Right renal pelvis (tissue), 4 donors: ENCODE measurements around the gene RTL1. TPM values are rescaled to one million over a fixed set of nuclear protein-coding genes. Genes with fewer than 3 reads are reported as not detected.

Source experiments
- DNase-seq, 4 donors: peaks; one replicate each; pipeline ENCODE4 v3.0.0-alpha.2; 2013; ENCODE audit warnings: low read depth in 4 of 4, low spot score in 3 of 4, missing footprints in 1 of 4
- polyA plus RNA-seq, 4 donors: library from polyadenylated mRNA; unstranded; fragments of 120-200 nt; gene quantifications; one replicate each; pipeline ENCODE4 v1.2.1, GENCODE V29; 2013; ENCODE audit not compliant: insufficient read length in 4 of 4

Gene RTL1
- polyA plus RNA-seq, 4 donors, result 0.06 to 0.08 TPM; not detected in 2

DNA sequence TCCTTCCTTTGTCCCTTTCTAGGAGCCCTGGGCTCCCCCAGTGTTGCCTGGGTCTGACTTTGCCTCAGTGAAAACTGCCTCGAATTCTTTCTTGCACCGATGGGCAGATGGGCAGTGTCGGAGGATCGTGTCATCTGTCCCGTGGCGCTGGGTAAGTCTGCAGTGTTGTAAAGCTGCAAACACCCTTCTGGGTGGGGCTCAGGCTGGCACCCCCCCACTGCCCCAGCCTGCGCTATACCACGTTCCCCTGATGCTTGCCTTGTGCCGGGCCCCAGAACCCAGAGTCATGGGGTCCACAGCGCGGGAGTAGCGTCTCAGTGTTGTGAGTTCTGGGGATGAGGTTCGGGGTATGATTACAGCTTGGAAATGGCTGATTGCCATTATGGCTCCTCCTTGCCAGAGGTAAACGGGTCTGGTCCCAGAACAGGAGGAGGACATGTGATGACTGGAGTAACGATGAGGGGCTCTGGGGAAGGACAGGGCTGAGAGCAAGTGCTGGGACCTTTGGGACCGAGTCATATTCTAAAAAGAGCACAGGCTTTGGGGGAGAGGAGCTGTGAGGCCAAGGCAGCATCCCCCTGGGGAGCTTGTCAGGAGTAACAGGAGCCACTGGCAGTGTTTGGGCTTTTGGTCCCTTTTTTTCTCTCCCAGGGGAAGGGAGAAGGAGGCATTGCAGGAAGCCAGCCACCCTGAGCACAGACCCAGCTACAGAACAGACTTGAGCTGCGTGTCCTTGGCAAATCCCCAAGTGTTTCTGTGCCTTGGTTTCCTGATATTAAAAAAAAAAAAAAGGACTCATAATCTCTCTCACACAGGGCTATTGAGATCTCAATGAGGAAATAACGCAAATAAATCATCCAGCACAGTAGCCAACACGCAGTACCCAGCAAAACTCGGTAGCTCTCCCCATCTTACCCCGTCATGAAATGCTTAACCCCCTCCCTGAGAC is 4.3 kb downstream of the RTL1 start:
- no peak for DNase-seq

DNA sequence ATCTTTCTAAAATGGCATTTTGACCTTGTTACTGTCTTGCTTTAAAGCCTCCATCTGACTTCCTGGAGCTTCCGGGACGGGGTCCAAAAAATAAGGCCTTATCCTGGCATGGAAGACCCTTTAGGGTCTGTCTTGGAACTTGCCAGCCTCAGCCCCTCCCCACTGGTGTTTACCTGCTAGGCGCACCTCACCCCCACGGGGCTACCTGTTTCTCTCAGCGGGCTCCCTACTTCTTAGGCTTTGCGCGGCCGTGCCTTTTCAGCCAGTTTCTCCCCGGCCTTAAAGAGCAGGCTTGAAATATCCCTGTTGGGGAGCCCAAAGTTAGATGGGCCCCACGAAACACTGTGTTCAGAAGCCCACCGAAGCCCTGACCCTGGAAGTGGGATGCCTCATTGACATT is 5.1 kb downstream of the RTL1 start:
- no peak for DNase-seq

DNA sequence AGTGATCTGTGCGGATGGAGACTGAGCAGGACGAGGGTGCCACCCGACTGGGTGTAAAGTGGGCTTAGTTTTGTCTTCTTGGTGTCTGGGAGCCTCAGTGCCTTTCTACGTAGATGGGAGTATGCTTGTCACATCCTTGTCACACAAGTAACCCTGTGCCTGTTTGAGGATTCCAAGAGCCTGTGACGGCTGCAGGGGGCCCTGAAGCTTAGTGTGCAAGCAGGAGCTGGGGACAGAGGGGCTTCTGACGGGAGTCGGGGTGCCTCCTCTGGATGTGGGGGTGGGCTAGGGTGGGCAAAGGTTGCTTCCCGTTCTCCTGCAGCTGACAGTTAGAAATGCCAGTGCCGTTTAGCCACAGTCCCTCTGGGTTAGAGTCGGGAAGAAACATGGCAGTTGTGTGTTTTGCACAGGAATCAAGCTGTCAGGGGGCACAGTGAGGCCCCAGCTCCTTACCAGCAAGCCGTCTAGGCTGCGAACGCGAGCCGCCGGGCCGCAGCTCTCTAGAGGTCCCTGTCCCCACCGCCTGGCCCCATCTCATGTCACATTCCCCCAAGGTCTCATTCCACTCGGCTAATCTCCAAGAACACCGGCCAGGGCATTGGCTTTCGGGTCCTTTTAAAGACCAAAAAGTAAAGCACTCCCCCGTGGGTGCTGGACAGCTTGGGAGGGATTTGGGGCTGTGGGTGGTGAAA is 7.0 kb downstream of the RTL1 start:
- no peak for DNase-seq

DNA sequence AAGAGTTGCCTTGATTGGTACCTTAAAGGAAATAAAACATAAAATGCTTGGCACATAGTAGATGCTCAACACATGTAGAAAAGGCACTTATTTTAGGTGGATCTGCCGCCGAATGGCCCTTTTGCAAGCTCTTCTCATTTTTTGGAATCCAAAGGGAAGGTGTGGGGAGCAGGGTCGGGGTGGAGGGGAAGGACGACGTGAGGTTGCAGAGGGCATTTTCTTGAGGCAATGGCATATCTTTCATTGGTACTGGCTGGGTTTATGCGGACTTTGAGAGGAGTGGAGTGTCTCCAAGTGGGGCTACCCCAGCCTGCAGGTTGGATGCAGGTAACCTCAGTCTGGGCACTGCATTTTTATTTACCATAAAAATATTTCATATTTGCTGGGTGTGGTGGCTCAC is 8.1 kb downstream of the RTL1 start:
- DNase-seq, result no peak

DNA sequence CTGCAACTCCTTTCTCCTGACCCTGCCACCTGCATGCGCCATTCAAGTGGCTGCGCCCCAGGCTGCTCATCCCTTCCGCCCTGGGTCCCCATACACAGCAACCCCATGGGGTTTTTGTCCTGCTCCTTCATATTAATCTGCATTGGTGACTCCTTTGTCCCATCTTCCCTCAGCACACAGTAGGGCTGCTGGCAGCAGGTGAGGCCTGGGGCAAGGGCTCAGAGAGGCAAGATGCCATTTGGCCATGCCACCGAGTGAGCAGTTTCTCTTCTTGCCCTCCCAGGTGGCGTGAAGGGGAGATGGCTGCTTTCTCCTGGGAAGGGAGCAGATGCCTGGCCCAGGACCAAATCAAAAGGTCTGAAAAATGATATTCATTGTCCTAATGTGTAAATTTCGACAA is 9.1 kb downstream of the RTL1 start:
- no peak for DNase-seq

DNA sequence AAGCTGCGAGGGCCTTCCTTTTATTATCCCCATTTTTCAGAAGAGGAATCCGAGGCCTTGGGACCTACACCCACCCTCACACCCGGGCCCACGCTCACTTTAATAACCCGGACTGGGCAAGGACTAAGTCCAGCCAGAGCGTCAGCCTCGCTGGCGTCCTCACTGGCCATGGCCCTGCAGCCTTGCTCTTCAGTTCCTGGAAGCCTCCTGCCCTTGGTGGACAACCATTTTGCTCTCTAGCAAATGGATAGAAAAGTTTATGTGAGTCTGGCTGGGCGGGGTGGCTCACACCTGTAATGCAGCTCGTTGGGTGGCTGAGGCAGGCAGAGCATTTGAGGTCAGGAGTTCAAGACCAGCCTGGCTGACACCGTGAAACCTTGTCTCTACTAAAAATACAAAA is 9.8 kb downstream of the RTL1 start:
- DNase-seq, result no peak

DNA sequence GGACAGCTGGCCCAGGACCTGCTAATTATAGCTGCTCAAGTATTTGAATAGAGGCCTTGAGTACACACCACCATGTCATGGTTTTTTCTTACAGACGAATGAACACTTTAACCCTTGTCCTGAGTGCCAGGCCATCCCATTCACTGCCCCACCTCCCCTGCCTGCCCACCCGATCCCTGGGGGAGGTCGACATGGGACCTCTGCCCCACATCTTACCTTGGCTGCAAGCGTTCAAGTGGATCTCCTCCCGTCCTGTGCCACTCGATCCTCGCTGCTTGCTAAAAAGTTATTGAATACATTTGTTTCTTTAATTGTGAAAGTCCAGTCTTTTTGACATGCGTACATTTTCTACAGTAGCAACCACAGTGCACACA is 10.3 kb downstream of the RTL1 start:
- DNase-seq, result no peak

DNA sequence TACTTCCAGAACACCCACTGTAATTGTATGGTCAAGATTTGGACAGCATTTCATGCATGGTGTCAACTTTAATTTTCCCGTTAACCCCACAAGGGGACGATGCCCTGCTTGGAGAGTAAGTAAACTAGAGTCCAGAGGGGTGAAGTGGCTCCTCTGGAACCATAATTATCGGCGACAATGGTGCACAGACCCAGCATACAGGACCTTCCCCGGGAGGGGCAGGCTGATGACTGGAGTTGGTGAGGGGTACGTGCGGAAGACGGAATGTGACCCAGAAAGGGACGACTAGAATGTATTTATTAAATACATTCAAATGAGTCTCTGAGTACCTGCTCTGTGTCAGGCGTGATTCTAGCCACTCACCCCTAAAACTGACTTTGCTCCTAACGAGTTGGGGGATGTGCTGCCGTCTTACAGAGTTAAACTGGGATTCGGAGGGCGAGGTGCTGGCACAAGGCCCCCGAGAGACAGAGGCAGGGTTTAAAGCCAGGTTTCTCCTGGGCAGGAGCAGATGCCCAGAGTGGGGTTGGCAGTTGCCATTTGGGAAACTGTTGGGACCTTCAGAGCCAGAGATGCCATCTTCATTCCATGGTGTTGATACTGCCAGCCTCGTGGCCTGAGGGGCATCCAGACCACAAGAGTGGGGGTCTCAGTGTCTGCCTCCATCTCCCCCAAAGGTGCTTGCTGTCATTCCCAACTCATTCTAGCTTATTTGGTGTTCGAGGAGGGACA is 10.9 kb downstream of the RTL1 start:
- no peak for DNase-seq

DNA sequence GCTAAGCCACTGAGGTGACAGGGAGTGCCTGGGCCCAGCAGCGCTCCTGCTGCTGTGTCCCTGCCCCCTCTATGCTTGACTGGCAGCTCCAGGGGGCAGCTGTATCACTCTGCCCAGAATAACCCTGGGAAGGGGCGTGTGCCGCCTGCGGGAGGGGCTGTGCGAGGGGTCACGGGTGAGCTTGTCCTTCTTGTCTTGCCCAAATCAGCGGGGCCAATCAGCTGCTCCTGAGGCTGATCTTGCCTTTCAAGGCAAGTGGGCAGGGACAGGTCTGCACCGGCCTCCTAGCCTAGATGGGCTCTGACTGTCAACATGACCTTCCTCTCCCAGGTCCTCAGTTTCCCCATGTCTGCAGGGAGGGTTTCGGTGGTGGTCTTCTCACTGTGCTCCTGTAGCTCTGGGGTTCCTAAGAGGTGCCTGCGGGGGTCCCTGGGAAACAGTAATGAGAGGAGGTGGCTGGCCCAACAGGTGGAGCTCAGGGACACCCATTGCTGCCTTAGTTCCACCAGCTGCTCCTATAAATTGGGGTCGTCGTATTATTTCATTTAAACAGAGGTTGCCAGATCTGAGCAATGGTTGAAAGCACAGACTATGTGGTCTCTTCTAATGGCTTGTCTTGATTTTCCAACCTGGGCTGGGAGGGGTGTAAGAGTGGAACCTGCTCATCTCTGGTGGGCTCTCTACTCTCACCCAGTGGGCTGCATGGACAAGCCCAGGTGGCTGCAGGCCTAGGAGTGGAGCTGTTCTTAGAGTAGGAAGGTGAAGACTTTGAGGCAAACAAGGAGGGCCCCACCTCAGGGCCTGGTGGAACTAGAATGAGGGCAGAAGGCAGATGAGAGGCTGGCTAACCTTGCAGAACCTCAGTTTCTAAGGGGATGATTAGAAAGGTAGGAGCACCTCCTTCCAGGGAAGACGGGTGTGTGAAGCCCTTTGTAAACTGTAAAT is 11.7 kb downstream of the RTL1 start:
- no peak for DNase-seq

DNA sequence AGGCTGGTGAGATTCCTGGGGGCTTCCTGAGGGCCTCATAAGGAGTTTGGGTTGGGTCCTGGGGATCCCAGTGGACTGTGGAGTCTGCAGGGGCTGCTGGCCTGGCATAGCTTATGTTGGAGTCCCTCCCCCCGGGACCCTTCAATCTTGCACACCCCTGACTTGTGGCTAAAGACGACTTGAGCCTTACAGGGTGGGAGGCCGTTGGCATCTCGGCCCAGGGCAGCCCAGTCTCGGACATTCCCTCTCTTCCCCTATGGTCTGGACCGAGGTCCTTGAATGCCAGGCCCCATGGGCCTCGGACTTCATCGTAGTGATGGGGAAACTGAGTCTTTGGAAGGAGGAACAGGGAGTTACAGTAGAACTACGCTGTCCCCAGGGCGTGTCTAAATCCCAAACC is 12.5 kb downstream of the RTL1 start:
- DNase-seq, result no peak

DNA sequence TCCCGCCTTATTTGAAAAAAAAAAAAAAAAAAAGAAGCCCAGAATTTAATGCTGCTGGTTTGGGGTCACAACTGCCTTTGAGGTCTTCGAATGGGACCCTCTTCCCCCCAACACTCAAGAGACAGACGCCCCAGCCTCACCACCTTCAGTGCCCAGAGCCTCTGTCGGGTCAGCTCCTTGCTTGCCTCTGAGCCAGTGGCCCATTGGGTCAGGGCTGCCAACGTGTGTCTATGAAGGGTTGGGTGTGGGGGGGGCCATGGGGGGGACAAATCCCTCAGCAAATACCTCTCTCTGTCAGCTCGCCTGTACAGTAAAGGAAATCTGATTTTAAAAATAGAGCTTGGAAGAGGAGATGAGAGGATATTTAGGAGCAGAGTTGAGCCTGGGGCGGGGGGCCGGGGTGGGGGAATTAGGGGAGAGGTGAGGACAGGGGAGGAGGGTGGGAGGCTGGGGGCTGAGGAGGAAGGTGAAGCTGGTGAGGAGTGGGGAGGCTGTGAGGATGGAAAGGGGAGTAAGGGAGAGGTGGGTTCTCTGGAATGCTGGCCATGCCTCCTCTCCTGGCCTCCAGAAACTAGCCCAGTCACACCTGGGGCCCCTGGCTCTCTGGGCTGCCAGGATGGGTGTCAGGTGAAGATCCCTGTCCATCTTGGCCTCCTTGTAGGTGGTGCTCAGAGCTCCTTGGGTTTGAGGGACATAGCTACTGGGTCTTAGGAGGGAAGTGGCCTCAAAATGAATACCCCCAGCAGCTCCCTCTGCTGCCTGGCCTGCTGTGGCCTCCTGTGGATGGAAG is 13.3 kb downstream of the RTL1 start:
- DNase-seq, result no peak

DNA sequence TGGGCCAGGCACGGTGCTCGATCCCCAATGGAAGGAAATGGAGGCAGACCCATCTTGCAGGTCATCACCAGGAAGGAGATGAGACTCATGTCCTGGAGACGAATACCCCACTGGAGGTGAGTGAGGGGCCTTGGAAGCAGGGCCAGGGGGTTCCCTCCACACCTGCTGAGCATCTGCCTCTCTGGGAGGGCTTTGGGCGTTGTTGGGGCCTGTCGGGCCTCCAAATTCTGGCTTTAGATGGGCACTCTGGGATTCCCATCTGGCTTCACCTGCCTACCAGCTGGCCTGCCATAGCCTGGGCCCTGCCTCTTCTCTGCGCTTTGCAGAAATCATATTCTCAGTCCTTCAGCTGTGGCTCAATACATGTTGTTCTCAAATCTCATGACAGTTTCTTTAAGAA is 13.9 kb downstream of the RTL1 start:
- DNase-seq, result no peak

DNA sequence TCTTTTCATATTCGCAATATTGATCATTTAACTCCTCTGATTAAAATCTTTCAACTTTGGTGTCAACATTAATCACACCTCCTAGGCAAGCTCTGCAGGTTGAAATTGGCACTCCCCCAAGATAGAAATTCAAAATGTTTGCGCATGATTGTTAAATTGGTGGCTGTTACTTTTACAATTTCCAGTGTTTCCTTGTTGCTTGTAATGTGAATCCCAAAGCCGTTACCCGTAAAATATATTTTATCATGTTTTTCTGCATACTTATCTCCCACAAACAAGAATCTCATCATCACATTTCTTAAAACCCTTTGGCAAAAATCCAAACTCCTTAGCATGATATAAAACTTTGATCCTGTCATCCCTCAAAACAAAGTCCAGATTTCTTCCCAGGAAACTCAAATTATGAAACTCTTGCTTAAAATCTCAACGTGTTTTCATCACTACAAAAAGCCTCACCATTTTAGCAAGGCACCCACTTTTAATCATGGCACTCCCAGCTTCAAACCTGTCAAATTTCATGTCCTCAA is 14.7 kb downstream of the RTL1 start:
- DNase-seq, result no peak

DNA sequence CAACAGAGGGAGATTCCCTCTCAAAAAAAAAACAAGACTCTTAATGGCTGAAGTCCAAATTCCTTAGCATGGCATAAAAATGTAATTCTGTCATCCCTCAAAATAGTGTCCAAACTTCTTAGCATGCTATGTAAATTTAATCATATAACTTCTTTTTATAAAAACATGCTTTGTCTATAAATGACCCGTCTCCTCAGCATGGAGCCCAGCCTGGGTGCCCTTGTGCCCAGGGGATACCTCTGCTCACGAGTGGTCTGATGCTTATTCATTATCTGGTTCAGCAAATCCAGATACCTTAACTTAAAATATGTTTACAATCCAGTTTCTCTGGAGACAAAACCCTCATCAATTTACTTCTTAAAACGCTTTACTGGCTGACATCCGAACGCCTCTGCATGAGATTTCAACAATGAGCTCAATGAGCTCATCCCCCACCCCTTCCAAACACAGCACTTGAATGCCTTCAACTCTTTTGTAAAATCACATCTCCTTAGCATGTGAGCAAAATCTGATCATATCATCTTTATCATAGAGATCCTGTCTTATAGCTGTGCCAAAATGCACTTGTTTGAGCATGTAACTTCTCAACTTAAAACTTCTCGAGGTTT is 15.7 kb downstream of the RTL1 start:
- no peak for DNase-seq

DNA sequence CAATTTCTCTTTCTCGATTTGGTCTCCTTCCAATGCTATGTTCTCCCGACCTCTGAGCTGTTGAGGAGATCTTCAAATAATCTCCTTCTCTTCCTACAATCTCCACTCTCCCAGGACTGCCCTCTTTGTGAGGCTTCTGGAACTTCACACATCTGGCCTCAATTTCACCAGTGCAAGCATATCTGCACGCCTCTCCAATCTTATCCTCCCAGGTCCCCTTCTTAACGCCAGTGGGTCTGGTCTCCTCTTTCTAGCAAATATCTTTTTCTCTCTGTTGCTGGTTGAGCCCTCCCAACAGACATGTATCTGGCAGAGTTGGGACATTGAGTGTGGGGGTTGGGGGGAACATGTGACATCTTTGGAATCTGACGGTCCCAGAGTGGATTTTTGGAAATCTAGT is 17.9 kb downstream of the RTL1 start:
- no peak for DNase-seq

DNA sequence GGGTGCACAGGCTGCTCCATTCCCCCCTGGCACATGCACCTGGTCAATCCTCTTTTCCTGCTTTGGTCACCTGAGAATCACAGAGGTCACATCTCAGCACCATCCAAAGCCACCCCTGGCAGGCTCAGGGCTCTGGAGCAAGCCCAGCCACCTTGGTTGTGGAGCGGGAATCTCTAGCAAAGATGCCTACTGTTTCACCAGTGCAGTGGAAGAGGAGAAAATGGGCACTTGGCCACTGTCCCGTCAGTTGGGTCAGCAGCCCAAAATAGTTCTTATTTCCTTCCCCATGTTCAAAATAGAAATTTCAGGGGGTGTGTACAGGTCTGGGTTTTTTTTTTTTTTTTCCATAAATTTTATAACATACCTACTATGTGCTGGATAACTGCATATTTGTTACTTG is 18.3 kb downstream of the RTL1 start:
- no peak for DNase-seq

DNA sequence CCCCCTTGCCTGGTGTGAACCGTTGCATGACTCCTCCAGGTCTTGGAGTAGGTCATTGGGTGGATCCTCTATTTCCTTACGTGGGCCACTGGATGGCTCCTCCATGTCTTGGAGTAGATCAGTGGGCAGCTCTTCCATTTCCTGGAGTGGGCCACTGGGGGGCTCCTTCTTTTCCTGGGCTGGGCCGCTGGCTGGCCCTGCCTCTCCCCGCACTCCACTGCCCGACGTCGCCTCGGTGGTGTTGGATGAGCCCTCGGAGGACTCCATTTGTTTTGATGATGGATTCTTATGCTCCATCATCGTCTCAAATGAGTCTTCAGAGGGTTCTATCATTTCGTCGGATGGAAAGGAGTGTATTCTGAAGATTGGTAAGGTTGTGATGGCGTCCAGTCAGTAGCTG is 19.1 kb downstream of the RTL1 start:
- no peak for DNase-seq

DNA sequence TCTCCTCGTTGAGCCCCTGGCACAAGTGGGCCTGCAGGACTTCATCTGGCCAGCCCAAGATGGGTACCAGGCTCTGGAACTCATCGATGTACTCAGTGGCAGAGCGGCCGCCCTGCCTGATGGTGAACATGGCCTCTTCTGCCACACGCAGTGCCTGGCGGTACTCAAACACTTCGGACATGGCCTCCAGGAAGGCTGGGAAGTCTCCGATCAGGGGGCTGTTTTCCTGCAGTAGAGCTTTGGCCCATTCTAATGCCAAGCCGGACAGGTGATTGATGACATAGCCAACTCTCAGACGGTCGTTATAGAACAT is 19.8 kb downstream of the RTL1 start:
- no peak for DNase-seq
